Loucy (cell line): ENCODE measurements around the gene RBM11.

Experiments
- H2AFZ ChIP-seq: fragments of 200-600 bp; sonication (generic); 2 replicates; pipeline ENCODE4 v1.6.0; 2016; ENCODE audit warnings: antibody characterized with exemption, mild to moderate bottlenecking, low read length, moderate library complexity
- H3F3A ChIP-seq: fragments of 200-600 bp; 2 replicates; pipeline ENCODE4 v1.6.0; 2016; ENCODE audit warnings: antibody characterized with exemption, low read depth, mild to moderate bottlenecking
- H3K27me3 ChIP-seq: fragments of 200-600 bp; sonication (generic); 2 replicates; pipeline ENCODE4 v1.6.1; 2014; ENCODE audit warnings: low read length, mild to moderate bottlenecking; ENCODE audit not compliant: insufficient read depth, poor library complexity, severe bottlenecking
- H3K36me3 ChIP-seq: fragments of 200-600 bp; sonication (generic); 2 replicates; pipeline ENCODE4 v1.6.1; 2016; ENCODE audit warnings: low read length; ENCODE audit not compliant: insufficient read depth
- H3K4me1 ChIP-seq: fragments of 200-600 bp; sonication (generic); 2 replicates; pipeline ENCODE4 v1.5.1; 2014; ENCODE audit warnings: low read length, mild to moderate bottlenecking; ENCODE audit not compliant: insufficient read depth, poor library complexity, severe bottlenecking
- H3K4me2 ChIP-seq: fragments of 200-600 bp; sonication (generic); 2 replicates; pipeline ENCODE4 v1.6.0; 2014; ENCODE audit warnings: antibody characterized with exemption, low read length, low read depth, mild to moderate bottlenecking; ENCODE audit not compliant: poor library complexity, severe bottlenecking
- H3K4me3 ChIP-seq: fragments of 200-600 bp; sonication (generic); 2 replicates; pipeline ENCODE4 v1.5.1; 2014; ENCODE audit warnings: low read length, mild to moderate bottlenecking, mixed read lengths; ENCODE audit not compliant: poor library complexity, severe bottlenecking
- H3K79me2 ChIP-seq: fragments of 200-600 bp; sonication (generic); 2 replicates; pipeline ENCODE4 v1.6.1; 2014; ENCODE audit warnings: low read length; ENCODE audit not compliant: insufficient read depth
- H3K9ac ChIP-seq: fragments of 200-600 bp; sonication (generic); 2 replicates; pipeline ENCODE4 v1.6.0; 2014; ENCODE audit warnings: mild to moderate bottlenecking, low read depth, low read length, moderate library complexity; ENCODE audit not compliant: poor library complexity, severe bottlenecking
- H3K9me2 ChIP-seq: fragments of 200-600 bp; sonication (generic); replicated peaks from 2 replicates; pipeline ENCODE4 v1.6.1; 2016; ENCODE audit warnings: low read depth, low read length, mixed read lengths
- H3K9me3 ChIP-seq: fragments of 200-600 bp; sonication (generic); 2 replicates; pipeline ENCODE4 v1.6.1; 2014; ENCODE audit warnings: mild to moderate bottlenecking, antibody characterized with exemption, low read length, low read depth; ENCODE audit not compliant: insufficient read depth
- H4K20me1 ChIP-seq: fragments of 200-600 bp; sonication (generic); 2 replicates; pipeline ENCODE4 v1.6.0; 2014; ENCODE audit warnings: antibody characterized with exemption, low read length, mild to moderate bottlenecking; ENCODE audit not compliant: insufficient read depth, poor library complexity, severe bottlenecking
- CTCF ChIP-seq: fragments of 200-600 bp; sonication (generic); conservative IDR thresholded peaks from 2 replicates; pipeline ENCODE4 v1.5.1; 2014; ENCODE audit warnings: mild to moderate bottlenecking, antibody characterized with exemption, low read length
- EZH2phosphoT487 ChIP-seq: fragments of 200-600 bp; IDR thresholded peaks from 2 replicates; pipeline ENCODE4 v1.6.1; 2018; ENCODE audit warnings: antibody characterized with exemption, mild to moderate bottlenecking, moderate library complexity, borderline replicate concordance

Gene RBM11

DNA sequence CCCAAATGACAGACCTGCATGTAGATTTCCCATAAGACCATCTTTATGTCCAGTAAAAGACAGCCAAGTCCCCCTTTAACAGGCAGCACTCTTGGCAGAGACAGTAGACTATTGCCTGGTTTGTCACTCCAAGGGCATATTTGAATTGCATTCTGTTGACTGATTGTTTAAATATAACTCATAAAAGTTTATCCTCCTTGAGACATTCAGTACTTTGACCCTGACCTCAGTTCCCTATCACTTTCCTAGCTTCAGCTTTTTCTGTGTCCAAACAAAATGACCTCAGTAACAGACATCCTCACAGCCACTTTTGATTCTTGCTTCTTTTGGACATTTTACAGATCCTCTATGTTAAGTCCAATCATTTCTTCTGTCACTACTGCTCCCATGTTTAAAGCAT, 51.1 kb downstream of the RBM11 start:
- H3K79me2 ChIP-seq = no peaks in the 10 kb centered on the region
- H2AFZ ChIP-seq = no peak overlapping the region
- no peaks in the 10 kb centered on the region for H4K20me1 ChIP-seq
- H3K4me3 ChIP-seq = no peak overlapping the region
- H3F3A ChIP-seq = no peaks in the 10 kb centered on the region
- no peaks in the 10 kb centered on the region for H3K36me3 ChIP-seq
- no peak overlapping the region for H3K4me2 ChIP-seq
- H3K27me3 ChIP-seq = no peaks in the 10 kb centered on the region
- H3K4me1 ChIP-seq = no peaks in the 10 kb centered on the region
- H3K9ac ChIP-seq = no peak overlapping the region
- TF ChIP-seq CTCF = no peak
- no peak for TF ChIP-seq EZH2phosphoT487
- no peaks in the 10 kb centered on the region for H3K9me3 ChIP-seq
- H3K9me2 ChIP-seq = no peaks in the 10 kb centered on the region

DNA sequence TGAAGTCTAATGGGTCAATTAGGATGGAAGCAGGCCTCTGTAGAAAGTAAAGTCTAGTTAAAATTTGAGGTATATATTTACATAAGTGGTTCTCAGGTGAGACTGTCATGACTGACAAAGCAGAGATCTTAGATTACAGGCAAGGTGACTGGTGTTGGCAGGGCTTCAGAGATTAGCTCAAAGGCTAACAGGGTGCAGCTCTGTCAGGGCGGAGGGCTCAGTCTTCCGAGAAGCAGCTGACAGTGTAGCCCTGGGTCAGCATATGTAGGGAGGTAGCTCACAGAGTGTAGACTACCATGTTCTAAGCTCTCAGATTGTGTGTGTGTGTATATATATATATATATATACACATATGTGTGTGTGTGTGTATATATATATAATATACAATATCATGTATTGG, 54.7 kb downstream of the RBM11 start:
- TF ChIP-seq EZH2phosphoT487 = no peak
- no peak for TF ChIP-seq CTCF
- Histone ChIP-seq H4K20me1 (no peaks in the 10 kb centered on the region), H3K9me2 (no peaks in the 10 kb centered on the region), H3K27me3 (no peaks in the 10 kb centered on the region), H3K9ac (no peak overlapping the region), H3K36me3 (no peaks in the 10 kb centered on the region), H3K4me1 (no peaks in the 10 kb centered on the region), H3K4me2 (no peak overlapping the region), H3K79me2 (no peaks in the 10 kb centered on the region), H3F3A (no peaks in the 10 kb centered on the region), H2AFZ (no peak overlapping the region), H3K4me3 (no peak overlapping the region), H3K9me3 (no peaks in the 10 kb centered on the region)

GRCh38 chr21:14271053-14271452, 55.1 kb downstream of the RBM11 start:
- Histone ChIP-seq H3F3A (no peaks in the 10 kb centered on the region), H3K79me2 (no peaks in the 10 kb centered on the region), H4K20me1 (no peaks in the 10 kb centered on the region), H3K36me3 (no peaks in the 10 kb centered on the region), H3K9ac (no peak overlapping the region), H3K9me2 (no peaks in the 10 kb centered on the region), H3K4me2 (no peak overlapping the region), H3K4me1 (no peaks in the 10 kb centered on the region), H2AFZ (no peak overlapping the region), H3K9me3 (no peaks in the 10 kb centered on the region), H3K4me3 (no peak overlapping the region), H3K27me3 (no peaks in the 10 kb centered on the region)
- no peak for TF ChIP-seq EZH2phosphoT487
- no peak for TF ChIP-seq CTCF
